DOHH2 (cell line): ENCODE measurements around the gene PKP3.

Experiments used
- H3F3A ChIP-seq: fragments of 200-600 bp; sonication (generic), shearing (Covaris generic); 2 replicates; pipeline ENCODE4 v1.6.0; 2016; ENCODE audit warnings: antibody characterized with exemption, mild to moderate bottlenecking; ENCODE audit not compliant: control insufficient read depth, insufficient read depth
- H3K27ac ChIP-seq: fragments of 200-600 bp; sonication (generic); 2 replicates; pipeline ENCODE4 v1.5.1; 2014; ENCODE audit warnings: low read depth, mild to moderate bottlenecking, low read length, moderate library complexity
- H3K27me3 ChIP-seq: fragments of 200-600 bp; sonication (generic); 2 replicates; pipeline ENCODE4 v1.6.1; 2014; ENCODE audit warnings: mild to moderate bottlenecking, low read length, mixed read lengths; ENCODE audit not compliant: control insufficient read depth
- H3K36me3 ChIP-seq: fragments of 200-600 bp; sonication (generic); 2 replicates; pipeline ENCODE4 v1.6.1; 2014; ENCODE audit warnings: mild to moderate bottlenecking, low read length, moderate library complexity, mixed read lengths; ENCODE audit not compliant: control insufficient read depth
- H3K4me1 ChIP-seq: fragments of 200-600 bp; sonication (generic); 2 replicates; pipeline ENCODE4 v1.6.1; 2014; ENCODE audit warnings: mild to moderate bottlenecking, low read length, mixed read lengths; ENCODE audit not compliant: control insufficient read depth
- H3K4me2 ChIP-seq: fragments of 200-600 bp; sonication (generic); 2 replicates; pipeline ENCODE4 v1.6.0; 2014; ENCODE audit warnings: mild to moderate bottlenecking, low read length, moderate library complexity
- H3K4me3 ChIP-seq: fragments of 200-600 bp; sonication (generic); 2 replicates; pipeline ENCODE4 v1.5.1; 2014; ENCODE audit warnings: mild to moderate bottlenecking, low read length, mixed read lengths
- H3K79me2 ChIP-seq: fragments of 200-600 bp; sonication (generic); 2 replicates; pipeline ENCODE4 v1.6.1; 2014; ENCODE audit warnings: mild to moderate bottlenecking, low read length, mixed read lengths; ENCODE audit not compliant: control insufficient read depth
- H3K9me2 ChIP-seq: fragments of 200-600 bp; sonication (generic); replicated peaks from 2 replicates; pipeline ENCODE4 v1.6.1; 2014; ENCODE audit warnings: mild to moderate bottlenecking, low read length, mixed read lengths; ENCODE audit not compliant: control insufficient read depth
- H3K9me3 ChIP-seq: fragments of 200-600 bp; sonication (generic); 2 replicates; pipeline ENCODE4 v1.6.1; 2014; ENCODE audit warnings: antibody characterized with exemption, low read length, mixed read lengths; ENCODE audit not compliant: control insufficient read depth, insufficient read depth
- H4K20me1 ChIP-seq: fragments of 200-600 bp; sonication (generic); 2 replicates; pipeline ENCODE4 v1.6.0; 2014; ENCODE audit warnings: low read depth, mild to moderate bottlenecking, antibody characterized with exemption, low read length, moderate library complexity; ENCODE audit not compliant: control insufficient read depth, insufficient read depth
- CTCF ChIP-seq: fragments of 200-600 bp; sonication (generic); IDR thresholded peaks from one replicate; pipeline ENCODE4 v1.5.1; 2014; ENCODE audit warnings: antibody characterized with exemption, mild to moderate bottlenecking, low read depth, low read length; ENCODE audit not compliant: poor library complexity, severe bottlenecking
- EZH2phosphoT487 ChIP-seq: fragments of 200-600 bp; sonication (generic); IDR thresholded peaks from 2 replicates; pipeline ENCODE4 v1.6.1; 2017; ENCODE audit warnings: borderline replicate concordance, mild to moderate bottlenecking, antibody characterized with exemption, low read length, moderate library complexity, mixed read lengths

The PKP3 gene

GRCh38 chr11:373716-374551, 20.1 kb upstream of the PKP3 start:
- no peak overlapping the region for H3K27ac ChIP-seq
- H3K36me3 ChIP-seq = no peaks in the 10 kb centered on the region
- no peak overlapping the region for H3K4me3 ChIP-seq
- H3K79me2 ChIP-seq = no peaks in the 10 kb centered on the region
- TF ChIP-seq EZH2phosphoT487 (no peak), CTCF (no peak)
- no peaks in the 10 kb centered on the region for H3K9me2 ChIP-seq
- no peaks in the 10 kb centered on the region for H3F3A ChIP-seq
- no peak overlapping the region for H3K4me2 ChIP-seq
- no peaks in the 10 kb centered on the region for H4K20me1 ChIP-seq
- no peaks in the 10 kb centered on the region for H3K4me1 ChIP-seq
- H3K9me3 ChIP-seq = peaks cover 14% of the 10 kb centered on the region; the same call in 1 of the 2 replicates
- H3K27me3 ChIP-seq = no peaks in the 10 kb centered on the region

DNA sequence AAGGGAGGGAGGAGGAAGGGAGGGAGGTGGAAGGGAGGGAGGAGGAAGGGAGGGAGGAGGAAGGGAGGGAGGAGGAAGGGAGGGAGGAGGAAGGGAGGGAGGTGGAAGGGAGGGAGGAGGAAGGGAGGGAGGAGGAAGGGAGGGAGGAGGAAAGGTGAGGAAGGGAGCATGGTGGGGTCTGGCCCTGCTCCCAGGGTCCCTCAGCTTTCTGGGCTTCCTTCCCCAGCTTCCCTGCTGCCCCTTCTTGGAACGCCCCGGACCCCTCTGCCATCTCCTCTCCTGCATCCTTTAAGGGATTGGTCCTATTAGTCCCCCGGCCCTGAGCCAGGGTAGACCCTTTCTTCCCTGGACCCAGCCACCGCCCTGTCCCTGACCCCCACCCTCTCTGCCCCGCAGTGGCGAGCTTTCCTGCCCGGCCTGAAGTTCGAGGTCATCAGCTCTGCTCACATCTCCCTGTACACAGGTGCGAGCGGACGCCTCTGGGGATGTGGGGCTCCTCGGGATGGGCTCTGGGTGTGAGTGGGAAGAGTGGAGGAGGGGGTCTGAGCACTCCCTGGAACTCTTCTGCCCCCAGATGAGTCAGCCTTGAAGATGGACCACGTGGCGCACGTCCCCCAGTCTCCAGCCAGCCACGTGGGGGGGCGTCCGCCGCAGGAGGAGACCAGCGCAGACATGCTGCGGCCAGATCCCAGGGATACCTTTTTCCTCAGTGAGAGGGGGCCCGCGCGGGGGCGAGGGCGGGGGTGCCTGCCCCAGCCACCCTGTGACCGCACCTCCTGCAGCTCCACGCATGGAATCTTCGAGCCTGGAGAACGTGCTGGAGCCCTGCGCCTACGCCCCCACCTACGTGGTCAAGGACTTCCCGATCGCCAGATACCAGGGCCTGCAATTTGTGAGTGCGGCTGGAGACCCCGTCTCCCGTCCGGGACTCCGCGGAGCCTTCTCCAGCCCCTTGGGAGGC, 18.7 kb upstream of the PKP3 start:
- Histone ChIP-seq H3K9me2 (no peaks in the 10 kb centered on the region), H3K36me3 (no peaks in the 10 kb centered on the region), H4K20me1 (no peaks in the 10 kb centered on the region), H3K9me3 (peaks cover 14% of the 10 kb centered on the region; the same call in 1 of the 2 replicates), H3K27me3 (no peaks in the 10 kb centered on the region), H3F3A (no peaks in the 10 kb centered on the region), H3K4me2 (no peak overlapping the region), H3K4me3 (no peak overlapping the region), H3K4me1 (no peaks in the 10 kb centered on the region), H3K27ac (no peak overlapping the region), H3K79me2 (no peaks in the 10 kb centered on the region)
- no peak for TF ChIP-seq CTCF
- no peak for TF ChIP-seq EZH2phosphoT487

- H3K27me3 ChIP-seq = no peaks in the 10 kb centered on the region
- TF ChIP-seq CTCF = no peak
- TF ChIP-seq EZH2phosphoT487 = no peak
- no peaks in the 10 kb centered on the region for H3K36me3 ChIP-seq
- no peaks in the 10 kb centered on the region for H3K4me1 ChIP-seq
- H3K4me2 ChIP-seq = no peak overlapping the region
- H3K4me3 ChIP-seq = no peak overlapping the region
- no peaks in the 10 kb centered on the region for H3F3A ChIP-seq
- no peaks in the 10 kb centered on the region for H3K9me2 ChIP-seq
- no peaks in the 10 kb centered on the region for H3K79me2 ChIP-seq
- H3K27ac ChIP-seq = no peak overlapping the region
- H3K9me3 ChIP-seq = peaks cover 14% of the 10 kb centered on the region; the same call in 1 of the 2 replicates
- no peaks in the 10 kb centered on the region for H4K20me1 ChIP-seq
Measured at GRCh38 chr11:376531-377173, 17.4 kb upstream of the PKP3 start.
